22Rv1 (cell line): ENCODE measurements around the gene RARRES1.

Source experiments
- H3K27ac ChIP-seq: fragments of 450-650 bp; 2 replicates; pipeline ENCODE4 v1.5.1; 2017
- CTCF ChIP-seq: fragments of 450-650 bp; IDR thresholded peaks from 2 replicates; pipeline ENCODE4 v1.5.1; 2017; ENCODE audit warnings: mild to moderate bottlenecking
- ZFX ChIP-seq: fragments of 450-650 bp; IDR thresholded peaks from 2 replicates; pipeline ENCODE4 v1.6.1; 2017; ENCODE audit warnings: antibody characterized with exemption, borderline replicate concordance

Gene RARRES1

DNA sequence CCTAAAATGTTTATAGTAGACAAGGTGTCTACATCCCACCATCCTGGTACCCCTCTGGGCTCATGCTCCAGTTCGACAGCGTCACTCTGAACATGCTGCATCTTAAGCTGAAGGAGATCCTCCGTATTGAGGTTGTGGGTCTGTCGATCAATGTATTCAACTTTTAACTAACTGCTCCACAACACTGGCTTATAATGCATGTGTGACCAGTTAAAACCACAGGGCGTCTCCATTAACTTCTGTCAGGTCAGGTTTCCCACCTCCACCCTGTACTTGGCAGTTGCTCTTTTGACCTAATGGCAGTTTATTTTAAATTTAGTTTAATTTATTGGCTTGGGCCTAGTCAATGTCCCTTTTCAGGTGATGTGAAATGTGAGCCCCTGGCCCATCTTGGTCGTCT lies 17.8 kb upstream of the RARRES1 start:
- H3K27ac ChIP-seq: no peak overlapping the region
- no peak for TF ChIP-seq CTCF
- TF ChIP-seq ZFX: no peak

- TF ChIP-seq CTCF (no peak), ZFX (no peak)
- H3K27ac ChIP-seq: no peak overlapping the region
Measured at GRCh38 chr3:158749526-158749925, 17.3 kb upstream of the RARRES1 start.

DNA sequence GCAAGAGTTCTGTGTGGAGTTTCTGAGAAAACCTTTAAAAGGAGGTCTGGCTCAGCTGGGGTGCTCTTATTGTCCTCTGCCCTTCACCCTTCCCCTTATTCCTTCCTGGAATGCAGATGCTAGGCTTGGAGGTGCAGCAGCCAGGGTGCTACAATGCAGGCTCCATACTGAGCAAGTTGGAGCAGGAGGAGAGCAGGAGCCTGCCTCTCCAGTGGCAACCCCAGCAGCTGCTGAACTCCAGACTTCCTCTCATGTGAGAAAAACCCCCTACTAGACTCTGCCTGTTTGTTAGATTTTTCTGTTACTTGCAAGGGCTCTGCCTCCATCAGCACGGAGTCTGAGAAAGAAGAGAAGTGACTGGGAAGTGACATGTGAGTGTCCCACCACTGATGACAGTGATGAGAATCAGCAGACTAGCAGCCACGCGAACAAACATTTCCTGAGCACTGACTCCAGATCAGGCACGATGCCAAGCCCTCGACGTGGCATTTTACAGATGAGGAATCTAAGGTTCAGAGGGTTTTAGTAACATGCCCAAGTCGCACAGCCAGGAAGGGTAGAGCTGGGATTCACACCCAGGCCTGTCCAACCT lies 16.1 kb upstream of the RARRES1 start:
- H3K27ac ChIP-seq: no peak overlapping the region
- no peak for TF ChIP-seq ZFX
- no peak for TF ChIP-seq CTCF

- TF ChIP-seq CTCF (no peak), ZFX (no peak)
- no peak overlapping the region for H3K27ac ChIP-seq
Measured at GRCh38 chr3:158747417-158747816, 15.2 kb upstream of the RARRES1 start.

GRCh38 chr3:158745551-158745950 lies 13.3 kb upstream of the RARRES1 start:
- TF ChIP-seq CTCF (no peak), ZFX (no peak)
- H3K27ac ChIP-seq: no peak overlapping the region

DNA sequence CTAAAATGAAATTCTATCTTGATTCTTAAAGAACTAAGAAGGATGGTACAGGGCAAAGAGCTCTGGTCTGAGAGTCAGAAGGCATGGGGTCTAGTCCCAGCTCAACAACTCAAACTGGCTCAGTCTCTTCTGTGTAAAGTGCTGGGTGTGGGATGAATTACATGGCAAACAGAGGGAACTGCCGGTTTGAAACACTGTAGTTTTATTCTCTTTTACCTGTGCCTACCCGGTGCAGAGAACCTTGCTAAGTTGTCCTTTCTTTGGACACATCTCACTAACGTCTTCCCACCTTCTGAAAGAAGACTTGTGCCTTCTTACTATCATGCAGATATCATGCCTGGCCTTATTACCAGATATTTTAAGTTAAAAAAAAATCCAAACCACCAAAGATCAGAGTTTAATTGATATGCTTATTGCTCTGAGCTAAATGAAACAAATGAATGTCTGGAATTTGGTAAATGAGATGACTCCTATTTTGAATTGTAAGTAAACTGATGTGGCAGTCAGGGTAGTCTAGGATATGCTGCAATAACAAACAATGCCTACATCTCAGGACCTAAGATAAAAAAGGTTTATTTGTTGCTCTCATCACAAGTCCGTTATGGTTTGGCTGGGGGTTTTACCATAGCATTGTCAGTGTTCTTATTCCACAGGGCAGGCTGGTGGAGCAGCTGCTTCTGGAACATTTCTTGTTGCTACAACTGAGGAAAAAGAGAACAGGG lies 12.5 kb upstream of the RARRES1 start:
- TF ChIP-seq CTCF (no peak), ZFX (no peak)
- H3K27ac ChIP-seq: no peak overlapping the region
